ENCODE results near the gene CCDC47.

The CCDC47 gene

DNA sequence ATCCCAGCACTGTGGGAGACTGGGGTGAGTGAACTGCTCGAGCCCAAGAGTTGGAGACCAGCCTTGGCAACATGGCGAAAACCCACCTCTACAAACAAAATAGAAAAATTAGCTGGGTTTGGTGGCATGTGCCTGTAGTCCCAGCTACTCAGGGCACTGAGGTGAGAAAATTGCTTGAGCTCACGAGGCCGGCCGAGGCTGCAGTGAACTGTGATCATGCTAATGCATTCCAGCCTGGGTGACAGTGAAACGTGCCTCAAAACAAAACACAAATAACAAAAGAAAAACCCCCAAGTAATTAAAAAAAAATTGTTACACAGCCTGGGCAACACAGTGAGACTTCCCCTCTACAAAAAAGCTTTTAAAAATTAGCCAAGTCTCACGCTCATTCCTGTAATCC lies 5.0 kb downstream of the CCDC47 start:
- ChIA-PET CTCF (interaction anchor here (0.6 to 1.1 kb wide), 4 partner anchors 11 to 88 kb away, joined by 3 to 4 read pairs (median 3); no protein-coding TSS in a partner anchor), POLR2A (interaction anchor here (1.0 kb wide), 1 partner anchor 146 kb away, joined by 4 read pairs; the partner anchor contains the start of gene MAP3K3)
- peaks cover 39 to 69% of the 10 kb centered on the region in 2 experiments for H3K36me3 ChIP-seq (ENCODE audit: control insufficient read depth in 2 of 2, insufficient read depth in 1 of 2, low read length in 2 of 2)
- no peak for TF ChIP-seq ZNF561 (tag by site-specific recombination; IDR thresholded peaks at IDR 0.05; ENCODE audit: borderline replicate concordance)
- TF ChIP-seq PRDM1 (tag by site-specific recombination; IDR thresholded peaks at IDR 0.05): no peak
- no peak for TF ChIP-seq ZNF184 (tag by site-specific recombination; IDR thresholded peaks at IDR 0.05)
- no peak for TF ChIP-seq ZNF660 (tag by site-specific recombination; IDR thresholded peaks at IDR 0.05)
- TF ChIP-seq ZNF76 (tag by site-specific recombination; IDR thresholded peaks at IDR 0.05; ENCODE audit: borderline replicate concordance, low read depth): no peak
- TF ChIP-seq BCL11A (tag by site-specific recombination; IDR thresholded peaks at IDR 0.05; ENCODE audit: low read depth): no peak
- no peak for TF ChIP-seq ZNF394 (tag by site-specific recombination; IDR thresholded peaks at IDR 0.05; ENCODE audit: borderline replicate concordance)
- TF ChIP-seq TCF7L2 (IDR thresholded peaks at IDR 0.05; ENCODE audit: borderline replicate concordance, low read depth, low read length): no peak
- no peak for TF ChIP-seq YY2 (tag by site-specific recombination; IDR thresholded peaks at IDR 0.05)
- no peak for TF ChIP-seq RBAK (tag by site-specific recombination; IDR thresholded peaks at IDR 0.05)
- no peak for TF ChIP-seq TRIM28 (IDR thresholded peaks at IDR 0.05; ENCODE audit: borderline replicate concordance, low read length)
- no peak for TF ChIP-seq SP2 (tag by site-specific recombination; IDR thresholded peaks at IDR 0.05)
- TF ChIP-seq ZNF654 (tag by site-specific recombination; IDR thresholded peaks at IDR 0.05; ENCODE audit: low read depth): no peak
- TF ChIP-seq, protein P1, sequence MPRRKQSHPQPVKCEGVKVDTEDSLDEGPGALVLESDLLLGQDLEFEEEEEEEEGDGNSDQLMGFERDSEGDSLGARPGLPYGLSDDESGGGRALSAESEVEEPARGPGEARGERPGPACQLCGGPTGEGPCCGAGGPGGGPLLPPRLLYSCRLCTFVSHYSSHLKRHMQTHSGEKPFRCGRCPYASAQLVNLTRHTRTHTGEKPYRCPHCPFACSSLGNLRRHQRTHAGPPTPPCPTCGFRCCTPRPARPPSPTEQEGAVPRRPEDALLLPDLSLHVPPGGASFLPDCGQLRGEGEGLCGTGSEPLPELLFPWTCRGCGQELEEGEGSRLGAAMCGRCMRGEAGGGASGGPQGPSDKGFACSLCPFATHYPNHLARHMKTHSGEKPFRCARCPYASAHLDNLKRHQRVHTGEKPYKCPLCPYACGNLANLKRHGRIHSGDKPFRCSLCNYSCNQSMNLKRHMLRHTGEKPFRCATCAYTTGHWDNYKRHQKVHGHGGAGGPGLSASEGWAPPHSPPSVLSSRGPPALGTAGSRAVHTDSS (tag by site-specific recombination; IDR thresholded peaks at IDR 0.05): no peak
- H3K4me3 ChIP-seq (ENCODE audit: low read depth, low read length): no peak overlapping the region
- no peak overlapping the region for H3K27ac ChIP-seq (ENCODE audit: extremely low read depth, low read depth, low read length)
- H3K9me3 ChIP-seq (ENCODE audit: control insufficient read depth, insufficient read depth, low read depth, low read length): no peaks in the 10 kb centered on the region
- no peaks in the 10 kb centered on the region for H3K4me1 ChIP-seq (ENCODE audit: control insufficient read depth, insufficient read depth, low read length)

DNA sequence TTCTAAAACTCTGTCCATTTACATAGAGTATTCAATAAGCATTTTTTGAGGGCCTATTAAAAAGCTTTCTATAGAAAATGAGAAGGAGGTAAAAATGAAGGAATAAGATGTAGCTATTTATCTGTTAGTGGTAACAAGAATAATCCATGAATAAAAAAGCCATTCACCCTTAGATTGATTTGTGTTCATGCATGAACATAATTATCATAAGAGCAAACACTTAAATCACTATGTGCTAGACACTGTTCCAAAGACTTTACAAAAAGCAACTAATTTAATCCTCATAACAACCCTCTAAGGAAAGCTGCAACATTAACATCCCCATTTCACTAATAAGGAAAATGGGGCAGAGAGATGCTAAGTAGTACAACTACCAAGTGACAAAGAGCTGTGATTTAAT lies 6.6 kb downstream of the CCDC47 start:
- no peak overlapping the region for H3K27ac ChIP-seq (ENCODE audit: extremely low read depth, low read depth, low read length)
- no peaks in the 10 kb centered on the region for H3K4me1 ChIP-seq (ENCODE audit: control insufficient read depth, insufficient read depth, low read length)
- H3K9me3 ChIP-seq (ENCODE audit: control insufficient read depth, insufficient read depth, low read depth, low read length): no peaks in the 10 kb centered on the region
- peaks cover 56 to 86% of the 10 kb centered on the region in 2 experiments for H3K36me3 ChIP-seq (ENCODE audit: control insufficient read depth in 2 of 2, insufficient read depth in 1 of 2, low read length in 2 of 2)
- no peak overlapping the region for H3K4me3 ChIP-seq (ENCODE audit: low read depth, low read length)
- ChIA-PET POLR2A (interaction anchor here (0.5 kb wide), 1 partner anchor 15 kb away, joined by 3 read pairs; no protein-coding TSS in a partner anchor), CTCF (interaction anchor here (0.6 to 1.3 kb wide), 8 partner anchors 9 to 1696 kb away, joined by 3 to 7 read pairs (median 3); no protein-coding TSS in a partner anchor)
- TF ChIP-seq ZNF76 (tag by site-specific recombination; IDR thresholded peaks at IDR 0.05; ENCODE audit: borderline replicate concordance, low read depth) (no peak), ZNF248 (tag by site-specific recombination; IDR thresholded peaks at IDR 0.05) (no peak), ZNF521 (tag by site-specific recombination; IDR thresholded peaks at IDR 0.05) (no peak), ZNF677 (tag by site-specific recombination; IDR thresholded peaks at IDR 0.05) (no peak), ZFP41 (tag by site-specific recombination; IDR thresholded peaks at IDR 0.05; ENCODE audit: borderline replicate concordance) (no peak), GLIS2 (tag by site-specific recombination; IDR thresholded peaks at IDR 0.05) (no peak), ZNF501 (tag by site-specific recombination; IDR thresholded peaks at IDR 0.05) (no peak), SP3 (tag by site-specific recombination; IDR thresholded peaks at IDR 0.05) (no peak), ZNF558 (tag by site-specific recombination; IDR thresholded peaks at IDR 0.05) (no peak), ZNF624 (tag by site-specific recombination; IDR thresholded peaks at IDR 0.05) (no peak)
- TF ChIP-seq, protein P2, sequence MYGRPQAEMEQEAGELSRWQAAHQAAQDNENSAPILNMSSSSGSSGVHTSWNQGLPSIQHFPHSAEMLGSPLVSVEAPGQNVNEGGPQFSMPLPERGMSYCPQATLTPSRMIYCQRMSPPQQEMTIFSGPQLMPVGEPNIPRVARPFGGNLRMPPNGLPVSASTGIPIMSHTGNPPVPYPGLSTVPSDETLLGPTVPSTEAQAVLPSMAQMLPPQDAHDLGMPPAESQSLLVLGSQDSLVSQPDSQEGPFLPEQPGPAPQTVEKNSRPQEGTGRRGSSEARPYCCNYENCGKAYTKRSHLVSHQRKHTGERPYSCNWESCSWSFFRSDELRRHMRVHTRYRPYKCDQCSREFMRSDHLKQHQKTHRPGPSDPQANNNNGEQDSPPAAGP (tag by site-specific recombination; IDR thresholded peaks at IDR 0.05): no peak
- TF ChIP-seq, protein P3, sequence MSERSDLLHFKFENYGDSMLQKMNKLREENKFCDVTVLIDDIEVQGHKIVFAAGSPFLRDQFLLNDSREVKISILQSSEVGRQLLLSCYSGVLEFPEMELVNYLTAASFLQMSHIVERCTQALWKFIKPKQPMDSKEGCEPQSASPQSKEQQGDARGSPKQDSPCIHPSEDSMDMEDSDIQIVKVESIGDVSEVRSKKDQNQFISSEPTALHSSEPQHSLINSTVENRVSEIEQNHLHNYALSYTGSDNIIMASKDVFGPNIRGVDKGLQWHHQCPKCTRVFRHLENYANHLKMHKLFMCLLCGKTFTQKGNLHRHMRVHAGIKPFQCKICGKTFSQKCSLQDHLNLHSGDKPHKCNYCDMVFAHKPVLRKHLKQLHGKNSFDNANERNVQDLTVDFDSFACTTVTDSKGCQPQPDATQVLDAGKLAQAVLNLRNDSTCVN (tag by site-specific recombination; optimal IDR thresholded peaks at IDR 0.05): no peak
- TF ChIP-seq, protein P4, sequence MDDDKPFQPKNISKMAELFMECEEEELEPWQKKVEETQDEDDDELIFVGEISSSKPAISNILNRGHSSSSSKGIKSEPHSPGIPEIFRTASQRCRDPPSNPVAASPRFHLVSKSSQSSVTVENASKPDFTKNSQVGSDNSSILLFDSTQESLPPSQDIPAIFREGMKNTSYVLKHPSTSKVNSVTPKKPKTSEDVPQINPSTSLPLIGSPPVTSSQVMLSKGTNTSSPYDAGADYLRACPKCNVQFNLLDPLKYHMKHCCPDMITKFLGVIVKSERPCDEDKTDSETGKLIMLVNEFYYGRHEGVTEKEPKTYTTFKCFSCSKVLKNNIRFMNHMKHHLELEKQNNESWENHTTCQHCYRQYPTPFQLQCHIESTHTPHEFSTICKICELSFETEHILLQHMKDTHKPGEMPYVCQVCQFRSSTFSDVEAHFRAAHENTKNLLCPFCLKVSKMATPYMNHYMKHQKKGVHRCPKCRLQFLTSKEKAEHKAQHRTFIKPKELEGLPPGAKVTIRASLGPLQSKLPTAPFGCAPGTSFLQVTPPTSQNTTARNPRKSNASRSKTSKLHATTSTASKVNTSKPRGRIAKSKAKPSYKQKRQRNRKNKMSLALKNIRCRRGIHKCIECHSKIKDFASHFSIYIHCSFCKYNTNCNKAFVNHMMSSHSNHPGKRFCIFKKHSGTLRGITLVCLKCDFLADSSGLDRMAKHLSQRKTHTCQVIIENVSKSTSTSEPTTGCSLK (tag by site-specific recombination; IDR thresholded peaks at IDR 0.05): no peak
- TF ChIP-seq, protein P5, sequence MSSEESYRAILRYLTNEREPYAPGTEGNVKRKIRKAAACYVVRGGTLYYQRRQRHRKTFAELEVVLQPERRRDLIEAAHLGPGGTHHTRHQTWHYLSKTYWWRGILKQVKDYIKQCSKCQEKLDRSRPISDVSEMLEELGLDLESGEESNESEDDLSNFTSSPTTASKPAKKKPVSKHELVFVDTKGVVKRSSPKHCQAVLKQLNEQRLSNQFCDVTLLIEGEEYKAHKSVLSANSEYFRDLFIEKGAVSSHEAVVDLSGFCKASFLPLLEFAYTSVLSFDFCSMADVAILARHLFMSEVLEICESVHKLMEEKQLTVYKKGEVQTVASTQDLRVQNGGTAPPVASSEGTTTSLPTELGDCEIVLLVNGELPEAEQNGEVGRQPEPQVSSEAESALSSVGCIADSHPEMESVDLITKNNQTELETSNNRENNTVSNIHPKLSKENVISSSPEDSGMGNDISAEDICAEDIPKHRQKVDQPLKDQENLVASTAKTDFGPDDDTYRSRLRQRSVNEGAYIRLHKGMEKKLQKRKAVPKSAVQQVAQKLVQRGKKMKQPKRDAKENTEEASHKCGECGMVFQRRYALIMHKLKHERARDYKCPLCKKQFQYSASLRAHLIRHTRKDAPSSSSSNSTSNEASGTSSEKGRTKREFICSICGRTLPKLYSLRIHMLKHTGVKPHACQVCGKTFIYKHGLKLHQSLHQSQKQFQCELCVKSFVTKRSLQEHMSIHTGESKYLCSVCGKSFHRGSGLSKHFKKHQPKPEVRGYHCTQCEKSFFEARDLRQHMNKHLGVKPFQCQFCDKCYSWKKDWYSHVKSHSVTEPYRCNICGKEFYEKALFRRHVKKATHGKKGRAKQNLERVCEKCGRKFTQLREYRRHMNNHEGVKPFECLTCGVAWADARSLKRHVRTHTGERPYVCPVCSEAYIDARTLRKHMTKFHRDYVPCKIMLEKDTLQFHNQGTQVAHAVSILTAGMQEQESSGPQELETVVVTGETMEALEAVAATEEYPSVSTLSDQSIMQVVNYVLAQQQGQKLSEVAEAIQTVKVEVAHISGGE (tag by site-specific recombination; conservative IDR thresholded peaks at IDR 0.05; ENCODE audit: low read depth): no peak
